B cell (primary cell): ENCODE results near the gene GHR.

Experiments
- CTCF ChIP-seq: fragments of 200-600 bp; IDR thresholded peaks from one replicate; pipeline ENCODE4 v1.8.0; 2022; ENCODE audit warnings: antibody characterized with exemption, mild to moderate bottlenecking
- EZH2 ChIP-seq: IDR thresholded peaks from 2 replicates; pipeline ENCODE4 v1.6.1; 2012; ENCODE audit warnings: borderline replicate concordance, low read depth, mild to moderate bottlenecking, moderate library complexity, low read length; ENCODE audit not compliant: insufficient read depth, poor library complexity, severe bottlenecking

- TF ChIP-seq EZH2, result no peak
- TF ChIP-seq CTCF, result no peak
Measured at GRCh38 chr5:42490831-42491230, 67.6 kb downstream of the GHR start.
